ENCODE results near the gene NGEF. TPM values are rescaled to one million over a fixed set of nuclear protein-coding genes. Genes with fewer than 3 reads are reported as not detected.

The NGEF gene
- total RNA-seq, 1 experiment from 2014 or later: 0.34 TPM

DNA sequence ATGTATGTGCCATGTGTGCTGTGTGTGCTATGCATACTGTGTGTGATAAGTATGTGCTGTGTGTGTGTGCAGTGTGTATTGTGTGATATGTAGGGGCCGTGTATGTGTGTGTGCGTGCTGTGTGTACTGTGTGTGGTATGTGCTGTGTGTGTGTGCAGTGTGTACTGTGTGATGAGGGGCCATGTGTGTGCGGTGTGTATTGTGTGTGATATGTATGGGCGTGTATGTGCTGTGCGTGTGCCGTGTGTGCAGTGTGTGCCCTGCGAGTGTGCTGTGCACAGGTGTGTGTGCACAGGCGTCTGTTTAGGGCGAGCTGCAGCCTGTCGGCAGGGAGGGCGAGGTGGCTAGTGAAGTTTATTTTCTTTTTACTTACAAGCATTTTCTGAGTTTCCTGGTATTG, 126.9 kb downstream of the NGEF start:
- no peak for DNase-seq (ENCODE audit: low read depth)

DNA sequence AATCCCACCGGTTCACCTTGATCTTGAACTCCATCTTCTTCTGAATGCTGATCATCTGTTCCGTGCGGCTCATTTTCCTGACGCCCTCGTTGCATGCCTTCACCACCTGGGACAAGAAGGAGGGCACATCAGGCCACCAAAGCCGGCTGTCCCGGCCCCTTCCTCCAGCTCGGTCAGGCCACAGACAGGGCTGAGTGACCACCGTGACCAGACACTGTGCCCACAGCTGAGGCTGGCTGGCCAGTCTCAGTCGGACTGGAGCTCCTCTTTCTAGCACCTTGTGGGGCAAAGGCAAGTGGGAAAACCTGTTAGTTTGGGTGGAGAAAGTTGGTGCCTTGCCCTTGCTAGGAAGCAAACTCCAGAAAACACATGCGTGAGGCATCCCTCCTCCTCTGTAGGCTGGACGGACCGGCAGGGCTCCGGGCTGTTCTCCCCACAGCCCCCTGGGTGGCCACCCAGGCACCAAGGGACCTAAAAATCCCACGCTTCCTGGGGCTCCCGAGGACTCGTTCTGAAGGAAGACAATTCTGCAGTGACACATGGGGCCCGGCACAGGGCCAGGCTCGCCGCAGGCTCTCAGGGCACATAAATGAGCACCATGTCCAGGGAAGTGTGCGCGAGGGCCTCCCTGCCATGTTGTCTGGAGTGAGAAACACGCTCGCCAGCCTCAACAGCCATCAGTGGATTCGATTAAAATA, 127.6 kb downstream of the NGEF start:
- DNase-seq (ENCODE audit: low read depth): no peak

DNA sequence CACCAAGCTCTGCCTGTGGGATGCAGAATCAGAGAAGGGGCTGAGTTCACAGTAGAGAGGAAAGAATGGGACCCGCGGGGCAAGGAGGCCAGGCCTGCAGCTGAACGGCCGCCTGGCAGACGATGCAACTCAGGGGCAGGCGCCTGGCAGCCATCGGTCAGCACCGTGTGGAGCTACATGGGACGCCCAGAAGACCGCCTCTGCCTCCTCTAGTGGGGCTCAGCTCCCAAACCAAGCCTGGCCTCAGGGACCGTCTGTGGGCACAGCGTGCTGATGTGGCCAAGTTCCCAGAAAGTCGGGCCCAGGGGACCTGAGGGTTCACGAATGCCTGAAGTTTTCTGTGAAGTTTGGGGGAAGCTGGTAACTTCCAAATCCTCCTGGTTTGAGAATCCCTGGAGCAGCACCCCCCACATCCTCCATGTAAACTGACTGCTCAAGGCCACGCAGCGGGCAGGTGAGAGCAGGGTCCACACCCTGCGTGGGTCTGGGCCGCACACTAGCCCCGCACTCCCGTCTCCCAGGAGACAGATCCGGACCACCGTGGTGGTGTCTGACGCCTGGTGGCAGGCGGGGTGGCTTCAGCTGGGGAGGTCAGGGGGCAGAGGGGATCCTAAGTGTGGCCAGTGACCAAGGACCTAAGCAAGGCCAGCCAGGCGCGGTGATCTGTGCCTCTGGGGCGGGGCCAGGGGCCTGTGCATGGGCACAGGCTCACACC, 128.3 kb downstream of the NGEF start:
- no peak for DNase-seq (ENCODE audit: low read depth)

DNA sequence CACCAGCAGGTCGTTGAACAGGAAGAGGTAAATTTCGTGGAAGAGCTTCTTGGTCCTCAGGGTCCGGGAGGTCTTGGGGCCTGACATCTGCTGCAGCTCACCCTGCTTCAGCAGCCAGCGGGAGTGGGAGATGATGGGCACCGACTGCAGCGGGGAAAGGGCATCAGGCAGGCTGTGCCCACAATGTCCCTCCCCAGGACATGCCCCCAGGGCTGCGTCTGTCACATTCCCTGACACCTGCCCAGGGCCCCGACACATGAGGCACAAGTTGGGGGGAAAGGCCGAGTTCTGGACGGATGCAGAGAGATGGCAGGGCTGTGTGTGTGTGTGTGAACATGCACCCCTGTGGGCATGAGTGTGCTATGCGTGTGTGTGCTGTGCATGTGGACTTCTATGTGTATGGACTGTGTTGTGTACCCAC, 129.0 kb downstream of the NGEF start:
- DNase-seq (ENCODE audit: low read depth): no peak

DNA sequence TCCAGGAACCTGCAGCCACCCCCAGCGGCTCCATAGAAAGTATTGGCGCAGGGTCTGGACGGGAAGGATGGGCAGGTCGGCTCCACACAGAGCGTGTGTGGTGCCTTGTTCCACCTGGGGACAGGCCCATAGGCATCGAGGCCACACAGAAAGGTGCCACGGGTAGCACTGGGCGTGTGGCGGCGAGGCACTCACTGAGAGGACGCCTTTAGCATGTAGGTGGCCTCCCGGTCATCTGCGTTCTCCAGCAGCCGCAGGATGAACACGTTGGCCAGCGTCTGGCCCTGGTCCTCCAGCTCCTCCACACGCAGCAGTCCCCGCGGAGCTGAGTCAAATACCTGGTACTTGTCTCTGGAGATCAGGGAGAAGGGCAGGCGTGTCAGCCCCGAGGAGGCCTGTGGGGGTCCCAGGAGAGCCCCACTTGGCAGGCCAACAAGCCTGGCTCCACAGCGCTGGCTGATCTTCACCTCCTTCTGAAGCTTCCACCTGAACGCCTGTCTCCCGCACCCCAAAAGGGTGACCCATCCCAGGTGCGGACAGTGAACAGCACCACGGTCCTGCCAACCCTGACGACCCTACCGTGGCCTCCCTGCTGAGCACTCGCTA, 129.8 kb downstream of the NGEF start:
- DNase-seq (ENCODE audit: low read depth): no peak

DNA sequence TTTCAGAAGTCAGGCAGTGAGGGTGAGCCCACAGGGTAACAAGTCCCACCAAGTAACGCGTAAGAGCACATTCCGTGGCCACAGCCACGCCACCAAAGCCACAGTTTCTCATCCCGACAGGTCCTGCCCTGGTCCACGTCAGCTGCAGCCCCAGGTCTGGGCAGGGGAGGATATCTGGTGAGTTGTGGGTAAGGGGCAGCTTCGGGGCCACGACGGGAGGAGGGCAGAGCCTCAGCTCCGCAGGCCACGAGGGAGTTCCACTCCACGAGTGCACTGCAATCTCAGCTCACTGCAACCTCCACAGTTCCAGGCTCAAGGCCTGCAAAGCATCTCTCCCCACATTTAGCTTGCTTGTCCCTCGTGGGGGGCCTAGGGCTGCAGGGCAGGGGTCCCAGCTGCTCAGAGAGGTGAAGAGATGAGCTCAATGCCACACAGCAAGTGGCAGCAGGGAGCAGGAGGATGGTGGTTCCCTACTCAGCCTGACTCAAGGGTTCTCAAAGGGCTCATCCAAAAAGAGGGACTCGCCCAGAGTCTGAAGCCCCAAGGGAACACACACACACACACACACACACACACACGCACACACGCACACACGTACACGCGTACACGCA, 130.4 kb downstream of the NGEF start:
- no peak for DNase-seq (ENCODE audit: low read depth)

DNA sequence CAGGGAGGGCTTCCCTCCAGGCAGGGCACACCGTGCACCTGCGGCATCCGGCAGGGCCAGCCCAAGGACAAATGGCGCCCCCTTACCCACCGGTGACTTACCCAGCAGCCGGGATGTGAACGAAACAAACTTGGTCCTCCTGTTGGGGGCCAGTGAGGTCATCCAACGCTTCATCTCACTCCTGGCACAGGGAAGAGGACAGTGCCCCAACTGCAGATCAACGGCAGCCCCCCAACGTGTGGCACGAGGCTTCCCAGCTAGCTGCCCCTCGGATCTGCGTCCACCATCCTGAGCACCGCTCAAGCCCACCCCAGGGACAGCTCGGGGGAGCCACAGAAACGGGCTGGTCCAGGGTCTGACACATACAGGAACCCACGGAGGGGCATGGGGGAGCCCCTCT, 131.0 kb downstream of the NGEF start:
- DNase-seq (ENCODE audit: low read depth): no peak

DNA sequence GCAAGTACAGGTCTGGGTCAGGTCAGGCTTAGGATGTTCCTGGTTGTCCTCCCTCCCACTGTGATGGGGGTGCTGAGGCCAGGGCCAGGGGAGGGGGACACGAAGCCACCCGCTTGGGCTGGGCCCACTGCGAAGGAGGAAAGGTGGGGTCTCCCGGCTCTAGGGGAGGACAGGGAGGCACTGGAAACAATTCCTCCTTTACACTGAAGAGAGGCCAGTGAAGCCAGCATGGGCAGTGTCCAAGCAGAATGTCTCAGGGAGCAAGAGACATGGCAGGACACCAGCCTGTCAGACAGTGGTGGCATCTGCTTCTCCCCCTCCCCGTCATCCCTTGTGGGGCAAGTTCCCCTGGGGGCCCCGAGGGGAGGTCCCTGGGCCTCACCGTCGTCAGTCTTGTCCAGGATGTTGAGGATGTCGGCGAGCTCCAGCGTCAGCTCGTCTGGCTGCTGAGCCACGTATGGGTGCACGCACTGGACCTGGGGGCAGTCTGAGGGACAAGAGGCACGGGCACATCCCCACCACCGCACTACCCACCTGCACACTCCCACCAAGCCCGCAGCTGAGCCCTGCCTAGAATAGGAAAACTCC, 132.2 kb downstream of the NGEF start:
- no peak for DNase-seq (ENCODE audit: low read depth)

DNA sequence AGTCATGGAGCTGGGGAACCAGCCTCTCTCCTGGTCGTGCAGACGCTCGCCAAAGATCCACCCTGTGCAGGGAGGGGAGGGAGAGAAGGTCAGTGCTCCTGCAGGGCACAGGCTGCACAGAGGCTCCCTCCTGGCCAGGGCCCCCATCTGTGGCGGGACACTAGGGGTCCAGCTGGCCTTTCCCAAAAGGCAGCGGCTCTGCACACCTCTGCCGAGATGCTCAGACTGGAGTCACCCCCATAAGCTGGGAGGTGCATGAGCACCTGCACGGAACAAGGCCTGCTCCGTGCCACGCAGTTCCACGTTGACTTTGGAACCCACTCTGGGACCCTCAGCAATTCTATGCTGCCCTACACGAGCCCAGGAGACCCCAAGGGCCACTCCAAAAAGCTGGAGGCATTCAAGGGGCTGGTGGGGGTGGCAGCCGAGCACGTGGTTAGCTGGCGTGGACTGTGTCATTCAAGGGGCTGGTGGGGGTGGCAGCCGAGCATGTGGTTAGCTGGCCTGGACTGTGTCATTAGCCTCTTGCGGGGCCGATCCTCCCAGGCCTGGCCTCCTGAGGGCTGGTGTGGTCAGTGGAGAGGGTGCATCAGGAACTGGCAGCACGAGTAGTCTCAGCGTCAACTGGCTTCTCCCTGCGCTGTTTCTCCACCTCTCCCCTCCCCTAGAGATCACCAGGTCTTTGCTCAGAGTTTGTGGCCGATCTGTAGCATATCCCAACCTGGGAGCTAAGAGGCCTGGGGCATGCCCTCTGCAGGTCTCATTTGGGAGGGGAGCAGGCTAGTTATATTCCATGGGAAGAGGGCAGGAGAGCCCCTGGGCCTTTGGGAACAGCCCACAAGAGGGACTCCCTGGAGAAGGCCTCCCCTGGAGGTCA, 133.2 kb downstream of the NGEF start:
- DNase-seq (ENCODE audit: low read depth): no peak

DNA sequence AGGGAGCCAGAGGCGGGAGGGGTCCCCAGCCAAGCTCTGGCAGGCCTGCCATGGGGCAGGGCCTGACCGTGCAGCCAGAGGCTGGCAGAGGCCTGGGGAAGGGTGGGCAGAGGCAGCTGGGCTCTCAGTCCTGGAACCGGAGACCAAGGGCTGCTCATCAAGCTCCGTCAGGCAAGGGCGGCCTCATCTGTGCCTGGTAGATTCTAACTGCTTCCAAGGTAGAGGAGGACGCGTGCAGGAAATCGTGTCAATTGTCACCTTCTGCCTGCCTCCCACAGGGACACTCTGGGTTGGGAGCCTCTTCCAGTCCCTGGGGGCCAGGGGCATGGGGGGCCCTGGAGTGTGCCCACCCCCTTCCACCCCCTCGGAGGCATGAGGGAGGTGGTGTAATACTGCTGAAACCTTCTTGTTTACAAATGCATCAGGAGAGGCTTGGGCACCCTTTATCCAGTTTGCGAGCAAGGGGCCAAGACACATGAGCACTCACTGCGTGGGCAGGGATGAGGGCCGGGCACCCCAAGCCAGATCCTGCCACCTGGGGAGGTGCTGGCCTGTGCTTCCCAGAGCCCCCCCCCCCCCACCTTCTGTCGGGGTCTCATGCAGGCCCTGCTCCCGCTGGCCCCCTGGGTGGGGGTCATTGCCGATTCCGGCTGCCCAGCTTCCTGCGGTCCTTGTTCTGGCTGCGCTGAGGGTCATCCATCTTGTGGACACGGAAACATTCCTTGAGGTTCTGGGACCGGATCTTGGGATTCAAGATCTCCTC, 134.0 kb downstream of the NGEF start:
- DNase-seq (ENCODE audit: low read depth): no peak

DNA sequence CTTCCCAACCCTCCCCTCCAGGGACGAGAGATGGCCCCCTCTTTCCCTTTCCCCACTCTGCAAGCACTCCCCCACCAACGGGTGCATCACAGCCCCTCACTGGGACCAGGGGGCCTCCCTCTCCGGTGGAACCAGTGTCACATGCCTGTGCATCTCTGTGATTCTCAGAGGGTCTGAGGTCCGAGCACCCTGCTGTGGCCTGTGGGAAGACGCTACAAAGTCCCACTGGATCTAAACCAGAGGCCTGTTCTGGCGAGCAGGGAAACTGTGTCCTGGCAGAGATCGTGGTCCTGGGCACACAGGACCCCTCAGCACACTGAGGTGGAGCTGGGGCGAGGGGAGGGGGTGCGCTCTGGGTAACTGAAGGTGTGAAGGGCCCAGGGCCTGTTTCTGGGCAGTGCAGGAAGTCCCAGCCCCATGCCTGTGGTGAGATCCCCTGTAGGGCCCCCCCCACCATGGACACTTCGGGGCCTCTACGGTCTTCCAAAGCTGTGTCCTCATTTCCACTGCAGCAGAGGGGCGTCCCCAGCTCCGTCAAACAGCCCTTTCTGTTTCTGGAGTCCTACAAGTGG, 135.0 kb downstream of the NGEF start:
- DNase-seq (ENCODE audit: low read depth): no peak

DNA sequence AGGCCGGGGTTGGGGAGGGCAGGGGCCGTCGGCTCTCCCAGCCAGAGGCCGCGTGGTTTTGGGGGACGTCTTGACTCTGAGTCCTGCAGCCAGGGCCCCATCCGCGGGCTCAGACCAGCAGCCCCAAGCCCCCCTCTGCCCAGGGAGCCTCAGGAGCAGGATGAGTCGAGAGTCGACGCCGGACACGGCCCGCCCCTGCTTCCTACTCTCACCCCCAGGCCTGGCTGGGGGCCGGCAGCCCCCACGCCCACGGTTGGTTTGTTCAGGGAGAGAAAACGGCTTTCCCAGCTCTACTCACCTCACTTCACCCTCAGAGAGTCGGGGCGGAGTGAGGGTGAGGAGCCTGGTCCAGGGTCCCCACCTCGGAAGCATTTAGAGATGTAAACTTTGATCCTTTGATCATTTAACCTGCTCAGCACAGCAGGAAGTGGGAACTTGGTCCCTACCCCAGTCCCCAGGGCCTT, 136.0 kb downstream of the NGEF start:
- no peak for DNase-seq (ENCODE audit: low read depth)

DNA sequence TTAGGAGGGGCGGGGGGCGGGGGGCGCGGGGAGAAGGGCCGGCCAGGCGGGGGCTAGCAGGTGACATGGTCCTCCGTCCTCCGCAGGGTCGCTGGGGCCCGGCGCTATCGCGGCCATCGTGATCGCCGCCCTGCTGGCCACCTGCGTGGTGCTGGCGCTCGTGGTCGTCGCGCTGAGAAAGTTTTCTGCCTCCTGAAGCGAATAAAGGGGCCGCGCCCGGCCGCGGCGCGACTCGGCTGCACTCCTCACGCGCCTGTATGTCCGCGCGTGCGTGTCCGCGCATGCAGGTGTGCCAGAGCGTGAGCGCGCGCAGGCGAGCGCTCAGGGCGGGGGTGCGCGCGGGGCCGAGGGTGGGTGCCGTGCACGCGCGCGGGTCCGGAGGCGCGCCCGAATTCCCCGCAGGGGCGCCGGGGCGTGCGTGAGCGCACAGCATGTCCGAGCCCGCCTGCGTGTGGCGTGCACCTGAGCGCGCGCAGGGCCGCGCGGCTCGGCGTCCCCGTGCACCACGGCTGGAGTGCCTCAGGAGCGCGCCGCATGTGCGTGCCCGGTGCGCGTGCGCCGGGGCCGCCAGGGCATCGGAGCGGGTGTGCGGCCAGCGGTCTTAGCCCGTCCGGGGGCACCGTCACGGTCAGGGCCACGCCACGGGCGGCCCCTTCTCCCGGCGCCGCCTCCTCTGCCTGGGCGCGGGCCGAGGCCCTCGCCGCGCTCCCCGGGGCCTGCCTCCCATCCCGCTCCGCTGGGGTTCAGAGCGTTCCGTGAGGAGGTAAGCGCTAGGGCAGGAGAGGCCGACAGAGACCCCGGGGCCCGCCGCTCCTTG, 136.7 kb downstream of the NGEF start:
- DNase-seq (ENCODE audit: low read depth): no peak

DNA sequence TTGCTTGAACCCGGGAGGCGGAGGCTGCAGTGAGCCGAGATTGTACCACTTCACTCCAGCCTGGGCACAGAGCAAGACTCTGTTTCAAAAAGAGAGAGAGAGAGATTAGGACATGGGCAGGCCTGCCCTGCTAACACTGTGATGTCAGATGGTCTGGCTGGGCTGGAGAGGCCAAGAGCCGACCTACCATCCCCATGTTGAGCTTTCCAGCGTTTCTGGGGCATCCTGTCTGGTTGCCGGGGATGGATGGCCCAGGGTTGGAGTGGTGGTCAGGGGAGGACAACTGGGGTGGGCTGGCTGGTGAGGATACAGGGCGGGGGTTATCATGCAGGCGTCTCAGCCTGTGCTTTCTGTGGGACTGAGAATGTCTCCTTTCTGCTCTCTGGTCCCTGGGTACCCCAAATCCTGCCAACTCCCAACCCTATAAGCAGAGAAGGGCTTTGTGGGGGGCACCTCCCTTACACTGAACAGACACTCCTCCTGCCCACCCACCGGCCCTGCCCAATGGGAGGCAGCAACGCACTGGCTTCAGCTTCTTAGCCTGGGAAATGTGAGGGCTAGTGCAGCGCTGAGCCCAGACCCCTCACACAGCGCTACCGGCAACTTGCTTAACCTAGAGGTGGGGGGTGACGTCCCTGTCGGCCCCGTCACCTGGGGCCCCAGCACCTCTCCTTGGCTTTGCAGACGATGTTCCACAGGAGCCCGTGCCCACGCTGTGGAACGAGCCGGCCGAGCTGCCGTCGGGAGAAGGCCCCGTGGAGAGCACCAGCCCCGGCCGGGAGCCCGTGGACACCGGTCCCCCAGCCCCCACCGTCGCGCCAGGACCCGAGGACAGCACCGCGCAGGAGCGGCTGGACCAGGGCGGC, 137.6 kb downstream of the NGEF start:
- DNase-seq (ENCODE audit: low read depth): no peak

DNA sequence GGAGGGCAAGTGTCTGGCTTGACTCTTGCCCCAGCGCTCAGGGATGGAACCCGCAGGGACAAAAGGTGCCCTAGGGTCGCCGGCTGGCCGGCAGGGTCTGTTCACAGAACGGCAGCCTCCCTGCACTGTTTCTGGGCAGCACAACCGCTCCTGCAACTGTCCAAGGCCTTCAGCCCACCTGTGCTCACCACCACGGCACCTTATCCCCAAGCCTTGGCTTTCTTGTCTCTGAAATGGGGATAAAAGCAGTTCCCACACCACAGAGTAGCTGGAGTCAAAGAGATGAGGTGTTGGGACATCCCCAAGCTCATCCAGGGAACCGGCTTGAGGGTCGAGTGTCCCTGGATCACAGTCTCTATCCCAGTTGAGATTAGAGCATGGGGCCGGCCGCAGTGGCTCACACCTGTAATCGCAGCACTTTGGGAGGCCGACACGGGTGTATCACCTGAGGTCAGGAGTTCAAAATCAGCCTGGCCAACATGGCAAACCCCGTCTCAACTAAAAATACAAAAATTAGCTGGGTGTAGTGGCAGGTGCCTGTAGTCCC, 138.3 kb downstream of the NGEF start:
- DNase-seq (ENCODE audit: low read depth): no peak

DNA sequence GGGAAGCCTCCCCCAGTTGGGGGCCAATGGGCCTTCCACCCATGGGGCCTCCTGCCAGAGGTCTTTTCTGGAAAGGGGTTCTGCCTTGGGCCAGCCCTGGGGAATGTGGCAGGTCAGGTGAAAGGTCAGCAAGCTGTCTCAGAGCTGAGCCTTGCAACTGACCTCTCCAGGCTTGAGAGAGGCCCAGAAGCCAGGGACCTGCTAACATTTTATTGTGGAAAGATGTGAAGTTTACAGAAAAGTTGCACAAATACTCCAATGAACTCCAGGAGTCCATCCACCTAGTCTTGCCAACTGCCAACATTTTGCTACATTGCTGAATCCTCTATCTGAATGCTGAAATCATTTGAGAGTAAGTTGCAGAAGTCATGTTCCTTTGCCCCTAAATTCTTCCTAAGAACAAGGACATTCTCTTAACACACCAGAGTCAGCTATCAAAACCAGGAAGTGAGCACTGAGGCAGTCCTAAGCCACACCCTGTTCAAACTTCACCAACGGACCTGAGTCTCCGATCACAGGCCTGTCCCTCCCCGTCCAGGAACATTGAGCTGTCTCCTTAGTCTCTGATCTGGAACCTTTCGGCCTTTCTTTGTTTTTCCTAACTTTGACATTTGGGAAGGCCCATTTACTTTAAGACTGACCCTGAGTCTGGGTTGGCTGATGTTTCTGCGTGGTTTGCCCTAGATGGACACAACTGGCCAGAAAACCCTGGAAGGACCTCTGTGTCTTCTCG, 139.0 kb downstream of the NGEF start:
- DNase-seq (ENCODE audit: low read depth): no peak

DNA sequence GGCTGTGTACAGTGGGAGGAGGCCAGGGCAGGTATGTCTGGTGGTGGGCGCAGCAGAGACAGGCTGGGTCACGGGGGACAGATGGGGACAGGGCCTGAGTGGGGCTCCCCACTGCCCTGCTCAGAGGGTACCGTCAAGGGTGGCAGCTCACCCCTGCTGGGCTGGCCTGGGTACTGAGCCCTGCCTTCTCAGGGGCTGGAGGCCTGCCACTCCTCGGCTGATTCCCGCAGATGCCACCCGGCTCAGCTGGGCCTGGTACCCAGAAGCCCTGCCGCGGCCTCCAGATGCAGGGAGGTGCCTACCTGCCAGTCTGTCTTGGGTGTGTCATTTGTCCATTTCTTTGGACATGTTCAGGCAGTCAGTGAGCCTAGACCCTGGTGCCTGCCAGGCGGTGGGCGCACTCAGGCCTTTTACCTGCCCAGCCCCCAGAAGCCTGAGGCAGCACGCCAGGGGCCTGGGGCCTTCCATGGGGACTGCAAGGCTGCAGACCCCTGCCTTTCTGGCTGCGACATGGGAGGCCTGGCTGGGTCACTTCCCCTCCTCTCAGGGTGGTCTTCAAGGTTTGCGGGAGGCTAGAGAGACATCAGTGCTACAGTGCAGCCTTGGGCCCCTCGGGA, 139.7 kb downstream of the NGEF start:
- DNase-seq (ENCODE audit: low read depth): no peak
